Ovary (tissue), 9 donors: Measurements from ENCODE around the gene SULT2B1. TPM values are rescaled to one million over a fixed set of nuclear protein-coding genes. Genes with fewer than 3 reads are reported as not detected.

Experiments used
- DNase-seq, 5 donors: peaks; one replicate each; pipeline ENCODE4 v3.0.0-alpha.2; 2019 to 2020
- H3K27ac ChIP-seq, 2 donors: fragments of 200-600 bp; one replicate each; pipeline versions ENCODE4 v1.5.1 to v1.8.0; 2019 to 2022
- H3K27me3 ChIP-seq: fragments of 200-600 bp; one replicate; pipeline ENCODE4 v1.8.0; 2022
- H3K36me3 ChIP-seq: fragments of 200-600 bp; sonication (generic); one replicate; pipeline ENCODE4 v1.5.1; 2019
- H3K4me1 ChIP-seq: one replicate; pipeline ENCODE4 v1.8.1; 2013; ENCODE audit warnings: mild to moderate bottlenecking, moderate library complexity; ENCODE audit not compliant: insufficient read depth
- H3K4me3 ChIP-seq: fragments of 200-600 bp; sonication (generic); one replicate; pipeline ENCODE4 v1.5.1; 2017
- H3K9me3 ChIP-seq, 2 donors: fragments of 200-600 bp in 1 of 2; sonication (generic) in 1 of 2; one replicate each; pipeline versions ENCODE4 v1.5.1 to v1.8.1; 2013 to 2019; ENCODE audit warnings: mild to moderate bottlenecking in 1 of 2, moderate library complexity in 1 of 2
- CTCF ChIP-seq, 3 donors: fragments of 450-650 bp in 2 of 3; fragments of 200-600 bp in 1 of 3; IDR thresholded peaks; one replicate each; pipeline versions ENCODE4 v1.5.1 to v1.8.0; 2016 to 2022; ENCODE audit warnings: antibody characterized with exemption in 3 of 3, mild to moderate bottlenecking in 1 of 3
- EP300 ChIP-seq: sonication (generic); formaldehyde crosslinking; IDR thresholded peaks from one replicate; pipeline ENCODE4 v1.6.1; 2017; ENCODE audit warnings: antibody characterized with exemption
- POLR2A ChIP-seq: fragments of 450-650 bp; IDR thresholded peaks from one replicate; pipeline ENCODE4 v1.6.1; 2017; ENCODE audit warnings: antibody characterized with exemption, mild to moderate bottlenecking, moderate library complexity
- WGBS, 3 donors: extraction: QIAGEN DNeasy Blood & Tissue Kit in 1 of 3; methylation state at CpG; one replicate each; pipeline versions ENCODE4 v1.1.5 to v1.1.7; 2013 to 2017; 5-methylcytosine and 5-hydroxymethylcytosine counted together
- intact Hi-C, 4 donors: fragments of 100-400 bp; cut with DNase I; formaldehyde crosslinking; loops; one replicate each; pipeline versions ENCODE4 v1.11.0 to v1.15.1; 2022 to 2023
- polyA plus RNA-seq, 2 donors: library from polyadenylated mRNA; stranded (reverse); fragments of 200-250 nt in 1 of 2; fragments of 350-450 nt in 1 of 2; fragmentation: Illumina TruSeq in 1 of 2; extraction: RNeasy Lipid Tissue Mini Kit (QIAGEN cat#74804) in 1 of 2; gene quantifications; one replicate each; pipeline ENCODE4 v1.2.3, GENCODE V29; 2013 to 2014
- total RNA-seq, 7 donors: library from RNA; depleted of rRNA in 2 of 7; stranded (reverse); fragments of >200 nt in 2 of 7; fragmentation: NEBNext Ultra II Directional in 3 of 7; extraction: Animal tissue kit (Norgen Biotek cat#: 25700) in 3 of 7; gene quantifications; one replicate each; pipeline versions ENCODE4 v1.1.0 to v1.2.4, GENCODE V29; 2016 to 2023
- donor health status: DM: no; HTN: no; CAD: no; lungs with moderate emphysema.
- donor health status: DM: no; HTN: no; CAD: no.
- donor health status: Bipolar disorder and iron deficiency.
- donor health status: DM: yes; HTN: yes; CAD: no.
- donor health status: DM: no; HTN: no; CAD: no.
- donor health status: DM: yes; HTN: yes; CAD: no.

Gene SULT2B1
- total and polyA plus RNA-seq, 9 donors: 0.10 to 0.20 TPM; not detected in 7

GRCh38 chr19:48560095-48560530 is 8.1 kb downstream of the SULT2B1 start:
- Histone ChIP-seq H3K4me3 (no peak overlapping the region), H3K27ac (no peak overlapping the region), H3K9me3 (no peaks in the 10 kb centered on the region), H3K27me3 (no peaks in the 10 kb centered on the region), H3K4me1 (no peaks in the 10 kb centered on the region), H3K36me3 (no peaks in the 10 kb centered on the region)
- 52 to 60% (median 59%) methylated on average over 6 of the region's 6 CpGs for WGBS, 3 donors
- TF ChIP-seq EP300: no peak
- TF ChIP-seq CTCF (IDR thresholded peaks at IDR 0.05): no peak
- no peak for TF ChIP-seq POLR2A
- no peak for DNase-seq
- intact Hi-C loops: no loop called here

- Histone ChIP-seq H3K9me3 (no peaks in the 10 kb centered on the region), H3K36me3 (no peaks in the 10 kb centered on the region), H3K27me3 (no peaks in the 10 kb centered on the region), H3K27ac (no peak overlapping the region), H3K4me3 (no peak overlapping the region), H3K4me1 (no peaks in the 10 kb centered on the region)
- intact Hi-C loops: no loop called here
- WGBS, 3 donors: 86 to 93% (median 88%) methylated on average over 11 of the region's 11 CpGs
- TF ChIP-seq CTCF (IDR thresholded peaks at IDR 0.05) (no peak), EP300 (no peak), POLR2A (no peak)
- DNase-seq: no peak
Measured at GRCh38 chr19:48561412-48561811, 9.4 kb downstream of the SULT2B1 start.

- Histone ChIP-seq H3K9me3 (no peaks in the 10 kb centered on the region), H3K27me3 (no peaks in the 10 kb centered on the region), H3K36me3 (no peaks in the 10 kb centered on the region), H3K4me3 (no peak overlapping the region), H3K27ac (no peak overlapping the region), H3K4me1 (no peaks in the 10 kb centered on the region)
- TF ChIP-seq EP300: no peak
- no peak for TF ChIP-seq CTCF (IDR thresholded peaks at IDR 0.05)
- no peak for TF ChIP-seq POLR2A
- intact Hi-C loops: no loop called here
- 79 to 82% (median 80%) methylated on average over 7 of the region's 7 CpGs for WGBS, 3 donors
- no peak for DNase-seq
Measured at GRCh38 chr19:48565090-48565489, 13.1 kb downstream of the SULT2B1 start.

- Histone ChIP-seq H3K36me3 (no peaks in the 10 kb centered on the region), H3K4me3 (no peak overlapping the region), H3K27ac (no peak overlapping the region), H3K9me3 (no peaks in the 10 kb centered on the region), H3K4me1 (no peaks in the 10 kb centered on the region), H3K27me3 (no peaks in the 10 kb centered on the region)
- intact Hi-C loops: no loop called here
- DNase-seq: peak; percentile 58 to 84 (median 77)
- 0 to 8% (median 1%) methylated on average over 14 to 19 of the region's 19 CpGs for WGBS, 3 donors
- TF ChIP-seq CTCF (IDR thresholded peaks at IDR 0.05): no peak
- no peak for TF ChIP-seq POLR2A
- TF ChIP-seq EP300: no peak
Measured at GRCh38 chr19:48568345-48568886, 16.4 kb downstream of the SULT2B1 start.
